ENCODE results near the gene PCSK2. TPM values are rescaled to one million over a fixed set of nuclear protein-coding genes. Genes with fewer than 3 reads are reported as not detected.

The PCSK2 gene
- polyA plus RNA-seq, 1 experiment = not detected

DNA sequence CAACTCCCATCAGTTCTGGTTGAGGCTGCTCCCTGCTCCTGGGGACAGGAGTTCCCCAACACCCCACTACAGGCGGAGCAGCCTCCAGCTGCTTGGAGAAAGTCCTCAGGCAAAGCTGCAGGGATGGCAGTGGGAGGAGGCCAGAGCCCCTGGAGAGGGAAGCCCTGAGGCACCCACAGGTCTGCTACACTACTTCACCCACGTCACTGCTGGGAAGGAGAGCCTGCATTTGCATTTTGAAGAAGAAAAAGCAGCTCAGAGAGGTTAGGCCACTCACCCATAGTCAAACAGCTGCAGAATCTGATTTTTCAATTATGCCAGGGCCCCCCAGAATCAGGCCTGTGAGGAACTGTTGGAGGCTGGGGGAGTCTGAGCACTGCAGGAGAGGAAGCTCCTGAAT, 287.1 kb downstream of the PCSK2 start:
- DNase-seq (ENCODE audit: low read depth, low spot score) = no peak
- Histone ChIP-seq H3K27ac (ENCODE audit: low read depth, low read length) (no peak overlapping the region), H3K9me3 (ENCODE audit: control insufficient read depth, insufficient read depth, low read length) (no peaks in the 10 kb centered on the region; the same call in 1 of the 2 replicates), H3K4me3 (ENCODE audit: low read depth, low read length) (no peak overlapping the region), H3K27me3 (ENCODE audit: control insufficient read depth, insufficient read depth, low read length) (no peaks in the 10 kb centered on the region)
- CTCF ChIA-PET = interaction anchor here (0.9 kb wide), 2 partner anchors 9 to 10 kb away, joined by 3 read pairs; no protein-coding TSS in a partner anchor
- TF ChIP-seq, protein P1, sequence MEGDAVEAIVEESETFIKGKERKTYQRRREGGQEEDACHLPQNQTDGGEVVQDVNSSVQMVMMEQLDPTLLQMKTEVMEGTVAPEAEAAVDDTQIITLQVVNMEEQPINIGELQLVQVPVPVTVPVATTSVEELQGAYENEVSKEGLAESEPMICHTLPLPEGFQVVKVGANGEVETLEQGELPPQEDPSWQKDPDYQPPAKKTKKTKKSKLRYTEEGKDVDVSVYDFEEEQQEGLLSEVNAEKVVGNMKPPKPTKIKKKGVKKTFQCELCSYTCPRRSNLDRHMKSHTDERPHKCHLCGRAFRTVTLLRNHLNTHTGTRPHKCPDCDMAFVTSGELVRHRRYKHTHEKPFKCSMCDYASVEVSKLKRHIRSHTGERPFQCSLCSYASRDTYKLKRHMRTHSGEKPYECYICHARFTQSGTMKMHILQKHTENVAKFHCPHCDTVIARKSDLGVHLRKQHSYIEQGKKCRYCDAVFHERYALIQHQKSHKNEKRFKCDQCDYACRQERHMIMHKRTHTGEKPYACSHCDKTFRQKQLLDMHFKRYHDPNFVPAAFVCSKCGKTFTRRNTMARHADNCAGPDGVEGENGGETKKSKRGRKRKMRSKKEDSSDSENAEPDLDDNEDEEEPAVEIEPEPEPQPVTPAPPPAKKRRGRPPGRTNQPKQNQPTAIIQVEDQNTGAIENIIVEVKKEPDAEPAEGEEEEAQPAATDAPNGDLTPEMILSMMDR (IDR thresholded peaks at IDR 0.05; ENCODE audit: low read depth, low read length) = no peak
- POLR2A ChIA-PET = no interaction called here

DNA sequence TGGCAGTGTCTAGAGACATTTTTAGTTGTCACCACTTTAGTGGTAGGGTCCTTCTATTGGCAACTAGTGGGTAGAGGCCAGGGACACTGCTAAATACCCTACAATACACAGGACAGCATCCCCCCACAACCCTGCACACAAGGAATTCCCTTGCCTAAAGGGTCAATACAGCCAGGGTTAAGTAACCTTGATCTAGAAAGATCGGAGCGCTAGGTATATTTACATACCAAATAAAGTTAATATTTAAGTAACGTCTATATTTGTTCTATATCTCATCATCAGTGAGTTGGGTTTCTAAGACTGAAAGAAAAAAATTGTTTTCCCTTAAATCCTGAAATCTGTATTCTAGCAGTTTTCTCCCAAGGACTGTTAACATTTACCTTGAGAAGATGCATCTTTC, 288.2 kb downstream of the PCSK2 start:
- ChIA-PET CTCF (no interaction called here), POLR2A (no interaction called here)
- TF ChIP-seq, protein P1 (IDR thresholded peaks at IDR 0.05; ENCODE audit: low read depth, low read length) = no peak
- H3K4me3 ChIP-seq (ENCODE audit: low read depth, low read length) = no peak overlapping the region
- no peaks in the 10 kb centered on the region for H3K27me3 ChIP-seq (ENCODE audit: control insufficient read depth, insufficient read depth, low read length)
- no peak for DNase-seq (ENCODE audit: low read depth, low spot score)
- no peaks in the 10 kb centered on the region; the same call in 1 of the 2 replicates for H3K9me3 ChIP-seq (ENCODE audit: control insufficient read depth, insufficient read depth, low read length)
- no peak overlapping the region for H3K27ac ChIP-seq (ENCODE audit: low read depth, low read length)

DNA sequence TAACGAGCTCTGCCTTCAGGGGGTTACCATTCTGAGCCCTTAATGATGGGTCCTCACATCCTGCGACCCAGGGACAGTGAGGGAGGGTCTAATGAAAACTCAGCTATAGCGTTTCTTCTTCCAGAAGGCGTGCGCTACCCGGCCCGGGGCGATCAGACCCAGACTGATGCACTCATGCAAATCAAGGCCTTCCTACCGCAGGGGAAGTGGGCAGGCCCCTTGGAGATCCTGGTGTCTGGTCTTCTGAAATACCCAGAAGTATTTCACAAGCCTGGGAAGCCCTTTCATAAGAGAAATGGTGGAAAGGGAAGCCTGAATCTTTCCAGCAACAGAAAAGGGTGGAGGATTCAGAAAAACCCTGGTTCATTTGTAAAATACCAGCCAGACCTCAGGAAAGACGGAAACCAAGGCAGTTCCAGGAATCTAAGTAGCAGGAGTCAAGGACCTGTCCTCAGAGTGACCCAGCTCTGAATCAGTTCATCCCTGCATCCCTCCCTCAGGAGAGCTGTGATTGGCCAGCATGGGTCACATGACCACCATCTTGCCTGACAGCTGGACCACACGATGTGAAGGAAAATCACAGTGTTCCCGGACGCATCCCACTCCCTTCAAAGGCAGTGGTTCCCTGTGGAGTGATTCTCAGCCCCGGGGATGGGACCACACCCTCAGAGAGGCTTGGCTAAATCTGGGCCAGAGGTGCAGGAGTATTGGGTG, 291.7 kb downstream of the PCSK2 start:
- ChIA-PET CTCF (interaction anchor here (2.3 kb wide), 1 partner anchor 18 kb away, joined by 7 read pairs; no protein-coding TSS in a partner anchor), POLR2A (no interaction called here)
- Histone ChIP-seq H3K9me3 (ENCODE audit: control insufficient read depth, insufficient read depth, low read length) (no peaks in the 10 kb centered on the region; the same call in 1 of the 2 replicates), H3K4me3 (ENCODE audit: low read depth, low read length) (no peak overlapping the region), H3K27ac (ENCODE audit: low read depth, low read length) (no peak overlapping the region), H3K27me3 (ENCODE audit: control insufficient read depth, insufficient read depth, low read length) (no peaks in the 10 kb centered on the region)
- no peak for DNase-seq (ENCODE audit: low read depth, low spot score)
- TF ChIP-seq, protein P1 (IDR thresholded peaks at IDR 0.05; ENCODE audit: low read depth, low read length) = no peak

DNA sequence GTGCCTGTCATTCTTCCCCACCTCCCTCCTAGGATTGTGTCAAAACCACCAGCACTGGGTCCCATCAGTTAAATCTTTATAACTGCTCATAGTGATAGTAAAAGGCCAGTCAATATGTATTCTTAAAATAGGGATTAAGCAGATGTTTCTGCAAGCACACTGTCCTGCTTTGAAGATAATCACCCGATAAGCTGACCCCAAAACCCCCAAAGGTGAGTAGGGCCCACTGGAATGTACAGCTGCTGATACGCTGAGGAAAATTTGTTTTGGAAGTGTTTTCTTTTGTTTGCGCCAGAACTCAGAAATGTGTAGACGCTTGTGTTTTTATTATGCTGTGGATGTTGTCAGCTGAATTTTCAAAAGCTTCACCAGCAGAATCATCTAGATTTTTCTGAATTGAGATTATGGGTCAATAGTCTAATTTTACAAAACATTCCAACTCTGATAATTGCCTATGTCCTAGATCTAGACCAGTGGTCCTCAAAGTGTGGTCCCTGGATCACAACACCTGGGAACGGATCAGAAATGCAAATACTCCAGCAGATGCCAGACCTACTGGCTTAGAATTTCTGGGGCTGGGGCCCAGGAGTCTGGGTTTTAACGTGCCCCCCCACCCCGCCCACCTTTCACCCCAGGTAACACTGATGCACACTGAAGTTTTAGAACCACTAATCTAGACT, 292.9 kb downstream of the PCSK2 start:
- H3K9me3 ChIP-seq (ENCODE audit: control insufficient read depth, insufficient read depth, low read length) = no peaks in the 10 kb centered on the region; the same call in 1 of the 2 replicates
- TF ChIP-seq, protein P1 (IDR thresholded peaks at IDR 0.05; ENCODE audit: low read depth, low read length) = no peak
- no peaks in the 10 kb centered on the region for H3K27me3 ChIP-seq (ENCODE audit: control insufficient read depth, insufficient read depth, low read length)
- H3K4me3 ChIP-seq (ENCODE audit: low read depth, low read length) = no peak overlapping the region
- DNase-seq (ENCODE audit: low read depth, low spot score) = no peak
- ChIA-PET CTCF (interaction anchor here (0.5 to 2.3 kb wide), 5 partner anchors 17 to 87 kb away, joined by 3 to 7 read pairs (median 3); no protein-coding TSS in a partner anchor), POLR2A (no interaction called here)
- no peak overlapping the region for H3K27ac ChIP-seq (ENCODE audit: low read depth, low read length)

DNA sequence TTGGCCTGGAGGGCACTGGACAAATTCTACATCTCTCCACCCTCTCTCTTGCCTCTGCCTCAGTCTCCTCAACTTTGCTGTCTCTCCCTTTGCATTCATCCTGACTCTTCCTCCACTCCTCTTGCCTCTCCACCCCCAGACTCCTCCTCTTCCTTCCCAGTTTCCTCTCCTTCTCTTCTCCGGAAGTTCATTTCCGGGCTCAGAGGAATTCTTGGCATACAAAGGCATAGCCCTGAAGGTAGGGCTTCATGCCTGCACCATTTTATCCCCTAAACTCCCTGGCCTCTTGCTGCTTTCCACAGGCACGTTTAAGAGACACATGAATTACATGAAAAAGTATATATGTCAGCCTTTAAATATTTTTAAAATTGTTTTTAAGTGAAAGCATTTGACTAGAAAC, 293.7 kb downstream of the PCSK2 start:
- no peak overlapping the region for H3K4me3 ChIP-seq (ENCODE audit: low read depth, low read length)
- POLR2A ChIA-PET = no interaction called here
- no peaks in the 10 kb centered on the region; the same call in 1 of the 2 replicates for H3K9me3 ChIP-seq (ENCODE audit: control insufficient read depth, insufficient read depth, low read length)
- peaks cover 2% of the 10 kb centered on the region for H3K27me3 ChIP-seq (ENCODE audit: control insufficient read depth, insufficient read depth, low read length)
- CTCF ChIA-PET = interaction anchor here (0.9 to 2.3 kb wide), 3 partner anchors 16 to 86 kb away, joined by 3 to 7 read pairs (median 5); no protein-coding TSS in a partner anchor
- no peak for DNase-seq (ENCODE audit: low read depth, low spot score)
- TF ChIP-seq, protein P1 (IDR thresholded peaks at IDR 0.05; ENCODE audit: low read depth, low read length) = no peak
- no peak overlapping the region for H3K27ac ChIP-seq (ENCODE audit: low read depth, low read length)
